ENCODE data around the gene OR51S1.

DNA sequence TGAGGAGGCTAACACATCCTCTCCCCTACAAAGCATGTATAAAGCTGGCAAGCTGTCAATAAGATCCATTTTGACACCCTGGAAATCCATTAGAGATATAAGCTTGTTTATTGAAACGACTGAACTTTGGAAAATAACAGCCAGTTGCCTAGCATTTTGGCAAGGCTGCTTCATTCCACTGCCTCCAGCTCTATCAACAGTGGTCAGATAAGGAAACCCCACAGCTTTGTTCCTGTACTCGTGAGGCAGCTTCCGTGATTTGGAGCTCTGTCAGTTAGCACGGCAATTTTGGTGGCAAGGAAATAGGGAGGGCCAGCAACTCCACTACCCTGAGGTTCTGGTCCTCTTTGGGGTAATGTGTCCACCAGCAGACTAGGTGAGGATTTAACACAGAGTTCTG lies 2.0 kb upstream of the OR51S1 start:
- TF ChIP-seq, protein P1, sequence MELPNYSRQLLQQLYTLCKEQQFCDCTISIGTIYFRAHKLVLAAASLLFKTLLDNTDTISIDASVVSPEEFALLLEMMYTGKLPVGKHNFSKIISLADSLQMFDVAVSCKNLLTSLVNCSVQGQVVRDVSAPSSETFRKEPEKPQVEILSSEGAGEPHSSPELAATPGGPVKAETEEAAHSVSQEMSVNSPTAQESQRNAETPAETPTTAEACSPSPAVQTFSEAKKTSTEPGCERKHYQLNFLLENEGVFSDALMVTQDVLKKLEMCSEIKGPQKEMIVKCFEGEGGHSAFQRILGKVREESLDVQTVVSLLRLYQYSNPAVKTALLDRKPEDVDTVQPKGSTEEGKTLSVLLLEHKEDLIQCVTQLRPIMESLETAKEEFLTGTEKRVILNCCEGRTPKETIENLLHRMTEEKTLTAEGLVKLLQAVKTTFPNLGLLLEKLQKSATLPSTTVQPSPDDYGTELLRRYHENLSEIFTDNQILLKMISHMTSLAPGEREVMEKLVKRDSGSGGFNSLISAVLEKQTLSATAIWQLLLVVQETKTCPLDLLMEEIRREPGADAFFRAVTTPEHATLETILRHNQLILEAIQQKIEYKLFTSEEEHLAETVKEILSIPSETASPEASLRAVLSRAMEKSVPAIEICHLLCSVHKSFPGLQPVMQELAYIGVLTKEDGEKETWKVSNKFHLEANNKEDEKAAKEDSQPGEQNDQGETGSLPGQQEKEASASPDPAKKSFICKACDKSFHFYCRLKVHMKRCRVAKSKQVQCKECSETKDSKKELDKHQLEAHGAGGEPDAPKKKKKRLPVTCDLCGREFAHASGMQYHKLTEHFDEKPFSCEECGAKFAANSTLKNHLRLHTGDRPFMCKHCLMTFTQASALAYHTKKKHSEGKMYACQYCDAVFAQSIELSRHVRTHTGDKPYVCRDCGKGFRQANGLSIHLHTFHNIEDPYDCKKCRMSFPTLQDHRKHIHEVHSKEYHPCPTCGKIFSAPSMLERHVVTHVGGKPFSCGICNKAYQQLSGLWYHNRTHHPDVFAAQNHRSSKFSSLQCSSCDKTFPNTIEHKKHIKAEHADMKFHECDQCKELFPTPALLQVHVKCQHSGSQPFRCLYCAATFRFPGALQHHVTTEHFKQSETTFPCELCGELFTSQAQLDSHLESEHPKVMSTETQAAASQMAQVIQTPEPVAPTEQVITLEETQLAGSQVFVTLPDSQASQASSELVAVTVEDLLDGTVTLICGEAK (IDR thresholded peaks at IDR 0.05; ENCODE audit: borderline replicate concordance), result no peak
- TF ChIP-seq, protein P2, sequence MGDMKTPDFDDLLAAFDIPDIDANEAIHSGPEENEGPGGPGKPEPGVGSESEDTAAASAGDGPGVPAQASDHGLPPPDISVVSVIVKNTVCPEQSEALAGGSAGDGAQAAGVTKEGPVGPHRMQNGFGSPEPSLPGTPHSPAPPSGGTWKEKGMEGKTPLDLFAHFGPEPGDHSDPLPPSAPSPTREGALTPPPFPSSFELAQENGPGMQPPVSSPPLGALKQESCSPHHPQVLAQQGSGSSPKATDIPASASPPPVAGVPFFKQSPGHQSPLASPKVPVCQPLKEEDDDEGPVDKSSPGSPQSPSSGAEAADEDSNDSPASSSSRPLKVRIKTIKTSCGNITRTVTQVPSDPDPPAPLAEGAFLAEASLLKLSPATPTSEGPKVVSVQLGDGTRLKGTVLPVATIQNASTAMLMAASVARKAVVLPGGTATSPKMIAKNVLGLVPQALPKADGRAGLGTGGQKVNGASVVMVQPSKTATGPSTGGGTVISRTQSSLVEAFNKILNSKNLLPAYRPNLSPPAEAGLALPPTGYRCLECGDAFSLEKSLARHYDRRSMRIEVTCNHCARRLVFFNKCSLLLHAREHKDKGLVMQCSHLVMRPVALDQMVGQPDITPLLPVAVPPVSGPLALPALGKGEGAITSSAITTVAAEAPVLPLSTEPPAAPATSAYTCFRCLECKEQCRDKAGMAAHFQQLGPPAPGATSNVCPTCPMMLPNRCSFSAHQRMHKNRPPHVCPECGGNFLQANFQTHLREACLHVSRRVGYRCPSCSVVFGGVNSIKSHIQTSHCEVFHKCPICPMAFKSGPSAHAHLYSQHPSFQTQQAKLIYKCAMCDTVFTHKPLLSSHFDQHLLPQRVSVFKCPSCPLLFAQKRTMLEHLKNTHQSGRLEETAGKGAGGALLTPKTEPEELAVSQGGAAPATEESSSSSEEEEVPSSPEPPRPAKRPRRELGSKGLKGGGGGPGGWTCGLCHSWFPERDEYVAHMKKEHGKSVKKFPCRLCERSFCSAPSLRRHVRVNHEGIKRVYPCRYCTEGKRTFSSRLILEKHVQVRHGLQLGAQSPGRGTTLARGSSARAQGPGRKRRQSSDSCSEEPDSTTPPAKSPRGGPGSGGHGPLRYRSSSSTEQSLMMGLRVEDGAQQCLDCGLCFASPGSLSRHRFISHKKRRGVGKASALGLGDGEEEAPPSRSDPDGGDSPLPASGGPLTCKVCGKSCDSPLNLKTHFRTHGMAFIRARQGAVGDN (IDR thresholded peaks at IDR 0.05), result no peak
- TF ChIP-seq, protein P3, sequence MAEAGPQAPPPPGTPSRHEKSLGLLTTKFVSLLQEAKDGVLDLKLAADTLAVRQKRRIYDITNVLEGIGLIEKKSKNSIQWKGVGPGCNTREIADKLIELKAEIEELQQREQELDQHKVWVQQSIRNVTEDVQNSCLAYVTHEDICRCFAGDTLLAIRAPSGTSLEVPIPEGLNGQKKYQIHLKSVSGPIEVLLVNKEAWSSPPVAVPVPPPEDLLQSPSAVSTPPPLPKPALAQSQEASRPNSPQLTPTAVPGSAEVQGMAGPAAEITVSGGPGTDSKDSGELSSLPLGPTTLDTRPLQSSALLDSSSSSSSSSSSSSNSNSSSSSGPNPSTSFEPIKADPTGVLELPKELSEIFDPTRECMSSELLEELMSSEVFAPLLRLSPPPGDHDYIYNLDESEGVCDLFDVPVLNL (IDR thresholded peaks at IDR 0.05; ENCODE audit: low read depth, low read length), result no peak
- TF ChIP-seq, protein P4, sequence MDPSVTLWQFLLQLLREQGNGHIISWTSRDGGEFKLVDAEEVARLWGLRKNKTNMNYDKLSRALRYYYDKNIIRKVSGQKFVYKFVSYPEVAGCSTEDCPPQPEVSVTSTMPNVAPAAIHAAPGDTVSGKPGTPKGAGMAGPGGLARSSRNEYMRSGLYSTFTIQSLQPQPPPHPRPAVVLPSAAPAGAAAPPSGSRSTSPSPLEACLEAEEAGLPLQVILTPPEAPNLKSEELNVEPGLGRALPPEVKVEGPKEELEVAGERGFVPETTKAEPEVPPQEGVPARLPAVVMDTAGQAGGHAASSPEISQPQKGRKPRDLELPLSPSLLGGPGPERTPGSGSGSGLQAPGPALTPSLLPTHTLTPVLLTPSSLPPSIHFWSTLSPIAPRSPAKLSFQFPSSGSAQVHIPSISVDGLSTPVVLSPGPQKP (IDR thresholded peaks at IDR 0.05; ENCODE audit: low read depth, low read length), result no peak
- TF ChIP-seq SPI1 (IDR thresholded peaks at IDR 0.05; ENCODE audit: borderline replicate concordance, insufficient read depth, low read depth, low read length) (no peak), RFX5 (IDR thresholded peaks at IDR 0.05; ENCODE audit: low read depth, low read length) (no peak), JUND (IDR thresholded peaks at IDR 0.05; ENCODE audit: low read depth, low read length) (no peak), MXI1 (IDR thresholded peaks at IDR 0.05; ENCODE audit: low read depth, low read length) (no peak), POLR2AphosphoS5 (IDR thresholded peaks at IDR 0.05; ENCODE audit: low read length) (no peak)
- TF ChIP-seq, protein P5, sequence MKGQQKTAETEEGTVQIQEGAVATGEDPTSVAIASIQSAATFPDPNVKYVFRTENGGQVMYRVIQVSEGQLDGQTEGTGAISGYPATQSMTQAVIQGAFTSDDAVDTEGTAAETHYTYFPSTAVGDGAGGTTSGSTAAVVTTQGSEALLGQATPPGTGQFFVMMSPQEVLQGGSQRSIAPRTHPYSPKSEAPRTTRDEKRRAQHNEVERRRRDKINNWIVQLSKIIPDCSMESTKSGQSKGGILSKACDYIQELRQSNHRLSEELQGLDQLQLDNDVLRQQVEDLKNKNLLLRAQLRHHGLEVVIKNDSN (IDR thresholded peaks at IDR 0.05; ENCODE audit: borderline replicate concordance, extremely low read length, insufficient read depth, low read depth, low read length), result no peak
- TF ChIP-seq, protein P6, sequence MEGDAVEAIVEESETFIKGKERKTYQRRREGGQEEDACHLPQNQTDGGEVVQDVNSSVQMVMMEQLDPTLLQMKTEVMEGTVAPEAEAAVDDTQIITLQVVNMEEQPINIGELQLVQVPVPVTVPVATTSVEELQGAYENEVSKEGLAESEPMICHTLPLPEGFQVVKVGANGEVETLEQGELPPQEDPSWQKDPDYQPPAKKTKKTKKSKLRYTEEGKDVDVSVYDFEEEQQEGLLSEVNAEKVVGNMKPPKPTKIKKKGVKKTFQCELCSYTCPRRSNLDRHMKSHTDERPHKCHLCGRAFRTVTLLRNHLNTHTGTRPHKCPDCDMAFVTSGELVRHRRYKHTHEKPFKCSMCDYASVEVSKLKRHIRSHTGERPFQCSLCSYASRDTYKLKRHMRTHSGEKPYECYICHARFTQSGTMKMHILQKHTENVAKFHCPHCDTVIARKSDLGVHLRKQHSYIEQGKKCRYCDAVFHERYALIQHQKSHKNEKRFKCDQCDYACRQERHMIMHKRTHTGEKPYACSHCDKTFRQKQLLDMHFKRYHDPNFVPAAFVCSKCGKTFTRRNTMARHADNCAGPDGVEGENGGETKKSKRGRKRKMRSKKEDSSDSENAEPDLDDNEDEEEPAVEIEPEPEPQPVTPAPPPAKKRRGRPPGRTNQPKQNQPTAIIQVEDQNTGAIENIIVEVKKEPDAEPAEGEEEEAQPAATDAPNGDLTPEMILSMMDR (IDR thresholded peaks at IDR 0.05 in 2 of 3, conservative IDR thresholded peaks at IDR 0.05 in 1 of 3; ENCODE audit: control insufficient read depth in 2 of 3, extremely low read depth in 1 of 3, insufficient read depth in 1 of 3, low read depth in 3 of 3, low read length in 3 of 3), result no peak
